A549 (cell line): ENCODE results near the gene KCNJ9. TPM values are rescaled to one million over a fixed set of nuclear protein-coding genes. Genes with fewer than 3 reads are reported as not detected.

Source experiments
- ATAC-seq, 2 experiments: fragments of 200-7000 bp in 1 of 2; fragments of >200 bp in 1 of 2; cut with Nextera tagmentation in 1 of 2; cut with Tn5 transposase in 1 of 2; 3 replicates each; pipeline versions ENCODE4 v1.8.0 to v1.9.1; 2018 to 2020; ENCODE audit warnings: mild to moderate bottlenecking in 1 of 2, moderate library complexity in 1 of 2
- CTCF ChIA-PET: fragments of 300-600 bp; sonication (Branson Sonifier 250); formaldehyde crosslinking; extraction: SDS; loops from one replicate; lab custom pipeline; 2021; ENCODE audit warnings: antibody characterized with exemption, inconsistent platforms; lab: Yijun Ruan, JAX
- POLR2A ChIA-PET: fragments of 350-600 bp; formaldehyde crosslinking; extraction: SDS; loops from one replicate; lab custom pipeline; 2021; ENCODE audit warnings: antibody characterized with exemption, inconsistent platforms; lab: Yijun Ruan, JAX
- DNase-seq, 2 experiments: peaks; one replicate each; pipeline versions ENCODE4 v3.0.0 to v3.0.0-alpha.2; 2011 to 2016; ENCODE audit warnings: low read depth in 1 of 2, low spot score in 1 of 2
- FAIRE-seq: peaks from 2 replicates; lab custom pipeline; 2011; peaks lifted over from hg19 to GRCh38; lab: Jason Lieb, UNC
- H3K27ac ChIP-seq, 2 experiments: fragments of >200 bp; sonication (Bioruptor Twin); formaldehyde crosslinking; 3 replicates each; pipeline ENCODE4 v1.5.1; 2016 to 2017
- H3K4me1 ChIP-seq: fragments of >200 bp; sonication (Bioruptor Twin); formaldehyde crosslinking; 3 replicates; pipeline ENCODE4 v1.6.1; 2016
- H3K4me2 ChIP-seq: fragments of >200 bp; sonication (Bioruptor Twin); formaldehyde crosslinking; 3 replicates; pipeline ENCODE4 v1.6.1; 2016
- H3K4me3 ChIP-seq: fragments of >200 bp; sonication (Bioruptor Twin); formaldehyde crosslinking; 3 replicates; pipeline ENCODE4 v1.5.1; 2016
- H3K9me3 ChIP-seq: fragments of >200 bp; sonication (Bioruptor Twin); formaldehyde crosslinking; 3 replicates; pipeline ENCODE4 v1.6.1; 2016
- CHD4 ChIP-seq: fragments of 200-600 bp; sonication (generic); IDR thresholded peaks from 2 replicates; pipeline ENCODE4 v1.6.1; 2016; ENCODE audit warnings: antibody characterized with exemption, mild to moderate bottlenecking, borderline replicate concordance
- CTCF ChIP-seq: fragments of >200 bp; sonication (Bioruptor Twin); formaldehyde crosslinking; IDR thresholded peaks from 3 replicates; pipeline ENCODE4 v1.5.1; 2016
- EHMT2 ChIP-seq: fragments of 200-600 bp; sonication (generic); IDR thresholded peaks from 2 replicates; pipeline ENCODE4 v1.6.1; 2016; ENCODE audit warnings: antibody characterized with exemption, low read depth, mild to moderate bottlenecking, moderate library complexity
- FOSL2 ChIP-seq, 2 experiments: fragments of 450-650 bp in 1 of 2; fragments of >200 bp in 1 of 2; sonication (Bioruptor Twin) in 1 of 2; formaldehyde crosslinking; IDR thresholded peaks; 2 replicates each; pipeline versions ENCODE4 v1.5.0 to v1.6.1; 2016 to 2020; ENCODE audit warnings: mild to moderate bottlenecking in 1 of 2, moderate library complexity in 1 of 2
- HDAC2 ChIP-seq: fragments of 200-600 bp; sonication (generic); IDR thresholded peaks from 2 replicates; pipeline ENCODE4 v1.6.1; 2016
- HES2 ChIP-seq: fragments of >200 bp; sonication (Bioruptor Twin); formaldehyde crosslinking; IDR thresholded peaks from 2 replicates; pipeline ENCODE4 v1.6.1; 2016
- HEYL ChIP-seq: fragments of 250-450 bp; sonication (Bioruptor Pico); IDR thresholded peaks from 2 replicates; pipeline ENCODE4 v1.8.0; 2021; ENCODE audit warnings: mild to moderate bottlenecking, moderate library complexity
- HMGXB4 ChIP-seq: fragments of 250-450 bp; sonication (Bioruptor Pico); IDR thresholded peaks from 2 replicates; pipeline ENCODE4 v1.5.0; 2021; ENCODE audit warnings: mild to moderate bottlenecking, moderate library complexity, borderline replicate concordance
- HOXB13 ChIP-seq: fragments of 250-450 bp; sonication (Bioruptor Pico); IDR thresholded peaks from 2 replicates; pipeline ENCODE4 v1.5.0; 2020; ENCODE audit warnings: low read depth, mild to moderate bottlenecking, moderate library complexity
- HOXB5 ChIP-seq: fragments of 250-450 bp; sonication (Bioruptor Pico); IDR thresholded peaks from 2 replicates; pipeline ENCODE4 v1.5.0; 2020; ENCODE audit warnings: mild to moderate bottlenecking, moderate library complexity
- MAZ ChIP-seq: fragments of 150-350 bp; IDR thresholded peaks from 2 replicates; pipeline ENCODE4 v1.6.1; 2014; ENCODE audit warnings: antibody characterized with exemption, low read depth, low read length, borderline replicate concordance
- MYC ChIP-seq: IDR thresholded peaks from 2 replicates; pipeline ENCODE4 v1.6.1; 2012; ENCODE audit warnings: mild to moderate bottlenecking, inconsistent platforms, low read length, improper control_type of control experiment, borderline replicate concordance
- NFE2L2 ChIP-seq: fragments of 150-350 bp; conservative IDR thresholded peaks from 2 replicates; pipeline ENCODE4 v1.6.1; 2014; ENCODE audit warnings: low read length
- PHF8 ChIP-seq: fragments of 200-600 bp; sonication (generic); IDR thresholded peaks from 2 replicates; pipeline ENCODE4 v1.6.1; 2016; ENCODE audit warnings: low read depth, mild to moderate bottlenecking, antibody characterized with exemption, moderate library complexity, borderline replicate concordance
- POLR2AphosphoS2 ChIP-seq: conservative IDR thresholded peaks from 2 replicates; pipeline ENCODE4 v1.6.1; 2012; ENCODE audit warnings: low read length, improper control_type of control experiment, inconsistent platforms
- REST ChIP-seq: fragments of 200-600 bp; sonication (generic); IDR thresholded peaks from 2 replicates; pipeline ENCODE4 v1.6.1; 2016; ENCODE audit warnings: antibody characterized with exemption, mild to moderate bottlenecking, moderate library complexity
- RFX5 ChIP-seq: fragments of 450-650 bp; IDR thresholded peaks from 2 replicates; pipeline ENCODE4 v1.7.1; 2014; ENCODE audit warnings: antibody characterized with exemption, mild to moderate bottlenecking, moderate library complexity
- RNF2 ChIP-seq: fragments of 200-600 bp; sonication (generic); IDR thresholded peaks from 2 replicates; pipeline ENCODE4 v1.6.1; 2016; ENCODE audit warnings: low read depth, mild to moderate bottlenecking, antibody characterized with exemption, moderate library complexity, borderline replicate concordance
- SREBF2 ChIP-seq: fragments of 450-650 bp; IDR thresholded peaks from 2 replicates; pipeline ENCODE4 v1.6.1; 2014; ENCODE audit warnings: mild to moderate bottlenecking, moderate library complexity
- TFCP2L1 ChIP-seq: fragments of 250-450 bp; sonication (Bioruptor Pico); IDR thresholded peaks from 2 replicates; pipeline ENCODE4 v1.5.0; 2021; ENCODE audit warnings: mild to moderate bottlenecking
- TP53 ChIP-seq: fragments of 250-450 bp; sonication (Bioruptor Pico); IDR thresholded peaks from 2 replicates; pipeline ENCODE4 v1.5.0; 2021; ENCODE audit warnings: mild to moderate bottlenecking, moderate library complexity
- USF2 ChIP-seq: fragments of 450-650 bp; IDR thresholded peaks from 2 replicates; pipeline ENCODE4 v1.6.1; 2014; ENCODE audit warnings: antibody characterized with exemption
- ZFP36 ChIP-seq: fragments of 450-650 bp; IDR thresholded peaks from 2 replicates; pipeline ENCODE4 v1.6.1; 2014; ENCODE audit warnings: borderline replicate concordance; ENCODE audit not compliant: partially characterized antibody
- ZNF302 ChIP-seq: fragments of 250-450 bp; sonication (Bioruptor Pico); IDR thresholded peaks from 2 replicates; pipeline ENCODE4 v1.9.0; 2021; ENCODE audit warnings: inconsistent platforms, mild to moderate bottlenecking, moderate library complexity
- WGBS: methylation state at CpG from one replicate; pipeline ENCODE4 v1.1.6; 2017; ENCODE audit errors: missing lambda C conversion rate; 5-methylcytosine and 5-hydroxymethylcytosine counted together
- polyA plus RNA-seq, 4 experiments: library from polyadenylated mRNA; depleted of rRNA in 3 of 4; stranded (reverse); fragments of >200 nt; fragmentation: RNase III in 1 of 4; extraction: RNeasy Plus Mini Kit Qiagen cat#74134 plus additional on column Dnase treatment in 1 of 4; gene quantifications; 2 replicates in 3 of 4; 3 replicates in 1 of 4; pipeline ENCODE4 v1.2.3, GENCODE V29; 2011 to 2017

KCNJ9 gene
- polyA plus RNA-seq, 2 of the 4 experiments (the other 2 are of a cell fraction), result not detected

- no peak overlapping the region for H3K4me3 ChIP-seq
- TF ChIP-seq REST, result no peak
- no peak for TF ChIP-seq HOXB5 (CRISPR knock-in tag)
- no peak for TF ChIP-seq SREBF2
- no peak for TF ChIP-seq RFX5
- no peak for TF ChIP-seq MAZ
- TF ChIP-seq EHMT2, result no peak
- TF ChIP-seq USF2, result no peak
- no peak for TF ChIP-seq ZFP36
- TF ChIP-seq HES2, result no peak
- TF ChIP-seq ZNF302, result no peak
- TF ChIP-seq RNF2, result no peak
- TF ChIP-seq HDAC2, result no peak
- no peak for TF ChIP-seq HOXB13 (CRISPR knock-in tag)
- TF ChIP-seq TFCP2L1, result no peak
- TF ChIP-seq POLR2AphosphoS2, result no peak
- no peak for TF ChIP-seq TP53 (CRISPR knock-in tag)
- 79% methylated on average over 12 of the region's 30 CpGs for WGBS
- no peak overlapping the region for H3K27ac ChIP-seq
- POLR2A ChIA-PET, result no interaction called here
- H3K4me2 ChIP-seq, result no peak overlapping the region; the same call in 2 of the 3 replicates
- no peak for DNase-seq
- 0 out of 3 replicates have a peak, but pooled peaks cover 2% of the 10 kb centered on the region for H3K4me1 ChIP-seq
- FAIRE-seq, result no peak
- H3K9me3 ChIP-seq, result no peaks in the 10 kb centered on the region
- CTCF ChIA-PET, result interaction anchor here (0.5 to 16.8 kb wide), 49 partner anchors 11 to 925 kb away, joined by 3 to 409 read pairs (median 5); partner anchors contain the start of genes FCRL6, IGSF8, KCNJ10 and PIGM
- no peak for ATAC-seq
Observed at GRCh38 chr1:160084771-160085321, 3.5 kb downstream of the KCNJ9 start.

- DNase-seq, result peak; percentile 83 to 94
- ATAC-seq, result peak; percentile 72 to 88
- Histone ChIP-seq H3K27ac (no peak overlapping the region), H3K4me3 (no peak overlapping the region), H3K4me1 (0 out of 3 replicates have a peak, but pooled peaks cover 2% of the 10 kb centered on the region), H3K4me2 (no peak overlapping the region), H3K9me3 (no peaks in the 10 kb centered on the region)
- peak; percentile 13 for FAIRE-seq
- WGBS, result 38% methylated on average over 19 of the region's 19 CpGs
- ChIA-PET POLR2A (no interaction called here), CTCF (interaction anchor here (0.6 to 16.8 kb wide), 49 partner anchors 10 to 956 kb away, joined by 3 to 409 read pairs (median 5); partner anchors contain the start of genes DUSP23, FCRL6, IGSF8 and KCNJ10)
- TF ChIP-seq TFCP2L1 (no peak), PHF8 (no peak), CHD4 (no peak), HEYL (CRISPR knock-in tag) (no peak), ZFP36 (no peak), CTCF (peak; percentile 82), NFE2L2 (no peak), FOSL2 (IDR thresholded peaks at IDR 0.05) (no peak), FOSL2 (CRISPR knock-in tag; IDR thresholded peaks at IDR 0.05) (no peak), HMGXB4 (CRISPR knock-in tag) (no peak), MAZ (no peak), MYC (no peak)
Observed at GRCh38 chr1:160085686-160086455, 4.5 kb downstream of the KCNJ9 start.
